A549 (cell line): ENCODE measurements around the gene MGAT3.

Experiments used
- BHLHE40 ChIP-seq: IDR thresholded peaks from 2 replicates; pipeline ENCODE4 v1.6.1; 2012; ENCODE audit warnings: low read depth, low read length, inconsistent platforms
- CHD2 ChIP-seq: fragments of 150-350 bp; IDR thresholded peaks from 2 replicates; pipeline ENCODE4 v1.6.1; 2014; ENCODE audit warnings: low read length; ENCODE audit not compliant: partially characterized antibody
- CTCF ChIP-seq: fragments of >200 bp; sonication (Bioruptor Twin); formaldehyde crosslinking; IDR thresholded peaks from 3 replicates; pipeline ENCODE4 v1.5.1; 2016
- MAFK ChIP-seq: fragments of 450-650 bp; IDR thresholded peaks from 2 replicates; pipeline ENCODE4 v1.6.1; 2014; ENCODE audit not compliant: partially characterized antibody
- NR3C1 ChIP-seq: fragments of >200 bp; sonication (Bioruptor Twin); formaldehyde crosslinking; IDR thresholded peaks from 3 replicates; pipeline ENCODE4 v1.6.1; 2017
- PBX3 ChIP-seq: IDR thresholded peaks from 2 replicates; pipeline ENCODE4 v1.6.1; 2012
- REST ChIP-seq: fragments of 200-600 bp; sonication (generic); IDR thresholded peaks from 2 replicates; pipeline ENCODE4 v1.6.1; 2016; ENCODE audit warnings: antibody characterized with exemption, mild to moderate bottlenecking, moderate library complexity
- RFX5 ChIP-seq: fragments of 450-650 bp; IDR thresholded peaks from 2 replicates; pipeline ENCODE4 v1.7.1; 2014; ENCODE audit warnings: antibody characterized with exemption, mild to moderate bottlenecking, moderate library complexity
- SMC3 ChIP-seq: fragments of >200 bp; sonication (Bioruptor Twin); formaldehyde crosslinking; IDR thresholded peaks from 3 replicates; pipeline ENCODE4 v1.6.1; 2018; ENCODE audit warnings: inconsistent platforms
- TF ChIP-seq, protein P1 (sequence below): fragments of 450-650 bp; IDR thresholded peaks from 2 replicates; pipeline ENCODE4 v1.6.1; 2014; ENCODE audit warnings: antibody characterized with exemption
- TF ChIP-seq, protein P2 (sequence below): fragments of 250-450 bp; sonication (Bioruptor Pico); IDR thresholded peaks from 2 replicates; pipeline ENCODE4 v1.5.0; 2021; ENCODE audit warnings: mild to moderate bottlenecking, moderate library complexity, borderline replicate concordance

GRCh38 chr22:39463931-39464390 lies 7.1 kb downstream of the MGAT3 start:
- no peak for TF ChIP-seq PBX3
- TF ChIP-seq, protein P1, sequence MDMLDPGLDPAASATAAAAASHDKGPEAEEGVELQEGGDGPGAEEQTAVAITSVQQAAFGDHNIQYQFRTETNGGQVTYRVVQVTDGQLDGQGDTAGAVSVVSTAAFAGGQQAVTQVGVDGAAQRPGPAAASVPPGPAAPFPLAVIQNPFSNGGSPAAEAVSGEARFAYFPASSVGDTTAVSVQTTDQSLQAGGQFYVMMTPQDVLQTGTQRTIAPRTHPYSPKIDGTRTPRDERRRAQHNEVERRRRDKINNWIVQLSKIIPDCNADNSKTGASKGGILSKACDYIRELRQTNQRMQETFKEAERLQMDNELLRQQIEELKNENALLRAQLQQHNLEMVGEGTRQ = no peak
- TF ChIP-seq CTCF = no peak
- TF ChIP-seq MAFK = no peak
- TF ChIP-seq REST = no peak
- TF ChIP-seq, protein P2, sequence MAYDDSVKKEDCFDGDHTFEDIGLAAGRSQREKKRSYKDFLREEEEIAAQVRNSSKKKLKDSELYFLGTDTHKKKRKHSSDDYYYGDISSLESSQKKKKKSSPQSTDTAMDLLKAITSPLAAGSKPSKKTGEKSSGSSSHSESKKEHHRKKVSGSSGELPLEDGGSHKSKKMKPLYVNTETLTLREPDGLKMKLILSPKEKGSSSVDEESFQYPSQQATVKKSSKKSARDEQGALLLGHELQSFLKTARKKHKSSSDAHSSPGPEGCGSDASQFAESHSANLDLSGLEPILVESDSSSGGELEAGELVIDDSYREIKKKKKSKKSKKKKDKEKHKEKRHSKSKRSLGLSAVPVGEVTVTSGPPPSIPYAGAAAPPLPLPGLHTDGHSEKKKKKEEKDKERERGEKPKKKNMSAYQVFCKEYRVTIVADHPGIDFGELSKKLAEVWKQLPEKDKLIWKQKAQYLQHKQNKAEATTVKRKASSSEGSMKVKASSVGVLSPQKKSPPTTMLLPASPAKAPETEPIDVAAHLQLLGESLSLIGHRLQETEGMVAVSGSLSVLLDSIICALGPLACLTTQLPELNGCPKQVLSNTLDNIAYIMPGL (CRISPR knock-in tag) = no peak
- TF ChIP-seq SMC3 = no peak
- TF ChIP-seq BHLHE40 = no peak
- TF ChIP-seq RFX5 = no peak
- TF ChIP-seq CHD2 = no peak
- no peak for TF ChIP-seq NR3C1
